ENCODE results near the gene DDR2. TPM values are rescaled to one million over a fixed set of nuclear protein-coding genes. Genes with fewer than 3 reads are reported as not detected.
A peak's percentile ranks its signal among the peaks of the same experiment; 100 is the strongest.

DDR2 gene
- total RNA-seq, 1 experiment from 2014 or later: 0.52 TPM

DNA sequence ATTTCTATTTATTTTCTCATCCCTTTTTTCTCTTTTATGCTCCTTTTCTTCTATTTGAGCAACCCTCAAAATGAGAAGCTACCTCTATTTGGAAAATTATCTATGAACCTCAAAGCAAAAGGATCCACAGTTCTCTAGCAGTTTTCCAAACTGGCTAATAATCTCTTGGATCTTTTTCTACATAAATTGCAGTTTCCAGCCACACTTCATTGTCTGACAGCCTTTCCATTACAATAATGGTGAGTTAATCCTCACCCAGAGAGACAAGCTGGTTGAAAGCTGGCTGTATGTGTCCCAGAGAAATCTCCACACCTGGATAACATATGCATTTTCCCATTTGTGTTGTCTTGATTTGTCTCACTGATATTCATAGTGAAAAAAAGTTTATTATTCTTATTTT is 141.7 kb downstream of the DDR2 start:
- Histone ChIP-seq H4K8ac (replicated peaks; ENCODE audit: insufficient read length, low read depth, low read length) (no peak overlapping the region), H3K4me1 (ENCODE audit: insufficient read depth, low read length) (no peaks in the 10 kb centered on the region), H3K56ac (ENCODE audit: insufficient read length, low read depth, low read length) (no peak overlapping the region), H3K27ac (ENCODE audit: insufficient read length, low read depth, low read length) (no peak overlapping the region), H3K14ac (ENCODE audit: insufficient read depth, low read length) (no peak overlapping the region), H2AK5ac (ENCODE audit: insufficient read length, low read length) (no peak overlapping the region), H2BK5ac (ENCODE audit: insufficient read length, low read length) (no peak overlapping the region), H3K9ac (ENCODE audit: extremely low read depth, insufficient read length, low read length) (no peak overlapping the region), H2AFZ (ENCODE audit: low read length) (no peak overlapping the region), H4K20me1 (ENCODE audit: control insufficient read depth, insufficient read depth, insufficient read length) (no peaks in the 10 kb centered on the region), H2BK20ac (ENCODE audit: low read depth, low read length, poor library complexity, severe bottlenecking) (no peak overlapping the region), H2BK120ac (ENCODE audit: low read depth, low read length, poor library complexity, severe bottlenecking) (no peak overlapping the region), H4K91ac (ENCODE audit: insufficient read length, low read depth, low read length) (no peak overlapping the region), H3K79me1 (ENCODE audit: insufficient read depth, low read depth, low read length, poor library complexity, severe bottlenecking) (no peaks in the 10 kb centered on the region), H3K4ac (ENCODE audit: low read depth, low read length) (no peak overlapping the region), H3K9me3 (ENCODE audit: control insufficient read depth, low read depth, low read length) (no peaks in the 10 kb centered on the region), H3K23ac (ENCODE audit: insufficient read length, low read depth, low read length) (no peak overlapping the region), H3K23me2 (ENCODE audit: insufficient read length, low read depth, low read length, poor library complexity, severe bottlenecking) (no peaks in the 10 kb centered on the region), H3T11ph (ENCODE audit: low read length) (no peak overlapping the region), H3K79me2 (ENCODE audit: insufficient read depth, low read length) (no peaks in the 10 kb centered on the region), H3K4me2 (ENCODE audit: insufficient read depth, insufficient read length, low read length) (no peak overlapping the region), H2BK15ac (ENCODE audit: low read depth, low read length) (no peak overlapping the region), H3K18ac (ENCODE audit: insufficient read length, low read depth, low read length) (no peak overlapping the region), H2BK12ac (ENCODE audit: insufficient read length, low read depth, low read length) (no peak overlapping the region), H3K27me3 (ENCODE audit: insufficient read depth, low read length) (no peaks in the 10 kb centered on the region), H4K5ac (ENCODE audit: insufficient read length, low read depth, low read length) (no peak overlapping the region)
- H3K27ac Mint-ChIP-seq: peak overlapping the region in 1 of 3 experiments; percentile 64; a peak in 2 of 7 replicates
- H3K27me3 Mint-ChIP-seq (ENCODE audit: low read depth): no peaks in the 10 kb centered on the region
- no peak overlapping the region for H3K4me3 Mint-ChIP-seq
- no peak for TF ChIP-seq CTCF (conservative IDR thresholded peaks at IDR 0.05)
- no peak for DNase-seq
- H3K9me3 Mint-ChIP-seq: no peaks in the 10 kb centered on the region
- H3K4me1 Mint-ChIP-seq: peaks cover 17% of the 10 kb centered on the region in 2 experiments
- H3K36me3 Mint-ChIP-seq (ENCODE audit: insufficient read depth in 1 of 3, low read depth in 3 of 3): no peaks in the 10 kb centered on the region
